ENCODE data around the gene MOV10L1.

- TF ChIP-seq POLR2A (IDR thresholded peaks at IDR 0.05) (no peak), CTCF (IDR thresholded peaks at IDR 0.05) (no peak), POLR2AphosphoS5 (IDR thresholded peaks at IDR 0.05) (no peak)
Observed at GRCh38 chr22:50206599-50206998, 116.8 kb downstream of the MOV10L1 start.

Data from breast epithelium (tissue), 3 donors.